GM23248 (cell line): ENCODE results near the gene VWC2.

Experiments used
- EZH2 ChIP-seq: fragments of 200-600 bp; sonication (generic); IDR thresholded peaks from 2 replicates; pipeline ENCODE4 v1.6.1; 2018; ENCODE audit warnings: antibody characterized with exemption, mild to moderate bottlenecking; ENCODE audit not compliant: insufficient read depth, poor library complexity, severe bottlenecking
- EZH2phosphoT487 ChIP-seq: fragments of 200-600 bp; sonication (generic); IDR thresholded peaks from 2 replicates; pipeline ENCODE4 v1.6.1; 2018; ENCODE audit warnings: antibody characterized with exemption, moderate library complexity, mild to moderate bottlenecking, low read depth; ENCODE audit not compliant: insufficient read depth

- no peak for TF ChIP-seq EZH2
- TF ChIP-seq EZH2phosphoT487, result no peak
Observed at GRCh38 chr7:49855281-49855980, 82.0 kb downstream of the VWC2 start.
